Lower leg skin (tissue), 3 donors: Measurements from ENCODE around the gene FOXB1.

Source experiments
- POLR2A ChIP-seq, 2 donors: fragments of 450-650 bp; IDR thresholded peaks; one replicate each; pipeline ENCODE4 v1.6.1; 2016 to 2017; ENCODE audit warnings: antibody characterized with exemption in 2 of 2, mild to moderate bottlenecking in 1 of 2, moderate library complexity in 1 of 2
- TF ChIP-seq, protein P1 (sequence below), 3 donors: fragments of 450-650 bp; IDR thresholded peaks; one replicate each; pipeline ENCODE4 v1.5.1; 2016; ENCODE audit warnings: antibody characterized with exemption in 3 of 3, mild to moderate bottlenecking in 3 of 3, moderate library complexity in 2 of 3

DNA sequence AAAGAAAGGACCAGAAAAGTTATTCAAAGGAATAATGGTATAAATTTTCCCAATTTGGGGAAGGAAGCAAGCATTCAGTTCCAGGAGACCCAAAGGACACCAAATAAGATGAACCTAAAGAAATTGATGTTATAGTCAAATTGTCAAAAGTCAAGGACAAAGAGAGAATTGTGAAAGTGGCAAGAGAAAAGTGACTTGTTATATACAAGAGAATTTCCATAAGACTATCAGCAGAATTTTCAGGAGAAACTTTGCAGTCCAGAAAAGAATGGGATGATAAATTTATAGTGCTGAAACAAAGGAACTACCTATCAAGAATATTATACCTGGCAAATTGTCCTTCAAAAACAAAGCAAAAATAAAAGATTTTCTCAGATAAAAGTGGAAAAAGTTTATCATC, 43.8 kb upstream of the FOXB1 start:
- no peak for TF ChIP-seq POLR2A (IDR thresholded peaks at IDR 0.05)
- TF ChIP-seq, protein P1, sequence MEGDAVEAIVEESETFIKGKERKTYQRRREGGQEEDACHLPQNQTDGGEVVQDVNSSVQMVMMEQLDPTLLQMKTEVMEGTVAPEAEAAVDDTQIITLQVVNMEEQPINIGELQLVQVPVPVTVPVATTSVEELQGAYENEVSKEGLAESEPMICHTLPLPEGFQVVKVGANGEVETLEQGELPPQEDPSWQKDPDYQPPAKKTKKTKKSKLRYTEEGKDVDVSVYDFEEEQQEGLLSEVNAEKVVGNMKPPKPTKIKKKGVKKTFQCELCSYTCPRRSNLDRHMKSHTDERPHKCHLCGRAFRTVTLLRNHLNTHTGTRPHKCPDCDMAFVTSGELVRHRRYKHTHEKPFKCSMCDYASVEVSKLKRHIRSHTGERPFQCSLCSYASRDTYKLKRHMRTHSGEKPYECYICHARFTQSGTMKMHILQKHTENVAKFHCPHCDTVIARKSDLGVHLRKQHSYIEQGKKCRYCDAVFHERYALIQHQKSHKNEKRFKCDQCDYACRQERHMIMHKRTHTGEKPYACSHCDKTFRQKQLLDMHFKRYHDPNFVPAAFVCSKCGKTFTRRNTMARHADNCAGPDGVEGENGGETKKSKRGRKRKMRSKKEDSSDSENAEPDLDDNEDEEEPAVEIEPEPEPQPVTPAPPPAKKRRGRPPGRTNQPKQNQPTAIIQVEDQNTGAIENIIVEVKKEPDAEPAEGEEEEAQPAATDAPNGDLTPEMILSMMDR (IDR thresholded peaks at IDR 0.05): no peak
